ENCODE results near the gene TSPAN18. TPM values are rescaled to one million over a fixed set of nuclear protein-coding genes. Genes with fewer than 3 reads are reported as not detected.

The TSPAN18 gene
- total RNA-seq, 2 donors from 2014 or later, result 3.1 to 10.8 TPM

DNA sequence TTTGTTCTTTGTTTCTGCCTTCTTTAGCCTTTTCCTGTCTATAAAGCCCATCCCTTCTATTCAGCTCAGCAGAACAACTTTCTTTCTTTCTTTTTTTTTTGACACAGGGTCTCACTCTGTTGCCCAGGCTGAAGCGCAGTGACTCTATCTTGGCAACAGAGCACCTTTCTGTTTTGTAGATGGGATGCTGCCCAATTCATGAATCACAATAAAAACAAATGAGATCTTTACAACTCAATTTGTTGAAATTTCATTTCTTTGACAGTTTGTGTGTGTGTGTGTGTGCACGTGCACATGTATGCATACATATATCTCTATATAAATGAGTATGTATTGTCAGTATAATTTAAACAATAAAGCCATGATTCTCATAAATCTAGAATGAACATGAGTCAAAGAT, 25.5 kb downstream of the TSPAN18 start:
- DNase-seq (no peak), ATAC-seq (no peak)
- intact Hi-C loops (cut with DNase I, micrococcal nuclease), result no loop called here

DNA sequence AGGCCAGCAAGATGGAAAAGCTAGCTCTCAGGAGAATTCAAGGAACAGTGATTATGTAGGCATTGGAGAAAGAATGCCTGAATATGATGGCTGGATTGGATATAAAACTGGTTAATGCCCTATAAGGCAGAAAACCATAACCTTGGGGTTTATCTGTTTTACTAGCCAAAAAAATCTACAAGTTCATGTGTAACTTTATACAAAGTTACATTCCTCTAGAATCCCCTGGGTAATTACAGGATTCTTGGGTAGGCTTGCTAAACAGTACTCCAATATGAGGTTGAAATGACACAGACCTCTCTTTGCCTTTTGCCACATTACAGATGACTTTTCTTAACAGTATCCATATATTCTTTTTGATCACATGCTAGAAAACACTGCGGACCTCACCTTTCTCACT, 26.0 kb downstream of the TSPAN18 start:
- intact Hi-C loops (cut with DNase I, micrococcal nuclease), result no loop called here
- no peak for ATAC-seq

DNA sequence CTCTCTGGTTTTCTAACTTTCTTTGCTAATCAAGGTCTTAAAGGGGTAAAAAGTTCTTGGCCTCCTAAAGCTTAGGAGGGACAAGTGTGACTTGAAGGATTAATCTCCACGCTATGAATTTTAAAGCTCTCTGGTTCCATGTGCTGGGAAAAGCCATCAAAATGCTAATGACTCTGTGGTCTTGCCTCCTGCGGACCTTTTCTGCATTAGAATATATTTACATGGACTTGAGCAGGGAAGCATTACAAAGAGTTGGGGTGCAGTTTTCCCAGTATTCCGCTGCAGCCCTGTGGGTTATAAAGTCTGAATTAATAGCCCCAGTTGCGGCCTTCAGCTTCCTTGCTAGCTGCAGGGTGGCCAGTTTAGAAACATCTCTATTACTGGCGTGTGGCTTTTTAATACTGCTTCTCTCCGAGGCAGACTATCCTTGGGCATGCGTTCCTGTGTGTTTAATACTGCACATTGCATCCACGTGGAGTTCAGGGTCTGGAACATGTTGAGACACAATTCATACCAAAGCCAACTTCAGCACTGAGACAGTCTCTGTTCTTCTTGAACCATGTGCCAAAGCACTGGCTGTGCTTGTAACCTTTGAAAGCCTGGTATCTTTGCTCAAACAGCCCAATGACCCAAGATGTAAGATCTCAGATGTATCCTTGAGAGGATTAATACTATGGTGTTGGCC, 27.3 kb downstream of the TSPAN18 start:
- DNase-seq (no peak), ATAC-seq (no peak)
- intact Hi-C loops (cut with DNase I, micrococcal nuclease), result no loop called here

More for the DNA sequence above, 26.0 kb downstream of the TSPAN18 start:
- DNase-seq, result no peak

DNA sequence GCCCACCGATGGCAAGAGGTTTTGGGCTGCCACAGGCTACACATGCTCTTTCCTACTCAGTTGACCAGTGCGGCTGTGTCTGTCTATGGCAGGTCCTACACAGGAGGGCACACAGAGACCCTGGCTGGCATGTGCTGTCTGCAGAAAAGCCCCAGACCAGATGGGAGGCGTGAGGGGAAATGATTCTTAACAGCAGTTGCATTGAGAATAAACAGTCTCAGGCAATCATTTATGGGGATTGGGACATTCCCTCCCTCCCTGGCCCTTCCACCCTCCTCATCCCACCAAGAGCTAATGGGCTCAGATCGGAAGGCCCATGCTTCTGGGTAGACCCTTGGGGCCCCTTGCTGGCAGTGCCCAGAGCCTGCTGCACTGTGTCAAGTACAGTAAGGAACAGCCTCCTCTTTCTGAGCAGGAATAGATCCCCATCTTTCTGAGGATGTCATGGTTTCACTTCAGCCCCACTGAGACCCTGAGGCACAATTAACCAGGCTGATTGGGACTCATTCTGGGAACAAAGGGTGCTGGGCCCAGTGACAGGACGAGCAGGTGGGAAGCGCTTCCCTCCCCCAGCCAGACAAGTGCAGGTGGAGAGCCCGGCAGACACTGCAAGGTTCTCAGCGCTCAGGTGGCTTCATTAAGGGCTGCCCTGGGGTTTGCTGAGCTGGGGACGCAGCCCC, 28.3 kb downstream of the TSPAN18 start:
- no peak for ATAC-seq
- no peak for DNase-seq
- intact Hi-C loops (cut with DNase I, micrococcal nuclease), result no loop called here

DNA sequence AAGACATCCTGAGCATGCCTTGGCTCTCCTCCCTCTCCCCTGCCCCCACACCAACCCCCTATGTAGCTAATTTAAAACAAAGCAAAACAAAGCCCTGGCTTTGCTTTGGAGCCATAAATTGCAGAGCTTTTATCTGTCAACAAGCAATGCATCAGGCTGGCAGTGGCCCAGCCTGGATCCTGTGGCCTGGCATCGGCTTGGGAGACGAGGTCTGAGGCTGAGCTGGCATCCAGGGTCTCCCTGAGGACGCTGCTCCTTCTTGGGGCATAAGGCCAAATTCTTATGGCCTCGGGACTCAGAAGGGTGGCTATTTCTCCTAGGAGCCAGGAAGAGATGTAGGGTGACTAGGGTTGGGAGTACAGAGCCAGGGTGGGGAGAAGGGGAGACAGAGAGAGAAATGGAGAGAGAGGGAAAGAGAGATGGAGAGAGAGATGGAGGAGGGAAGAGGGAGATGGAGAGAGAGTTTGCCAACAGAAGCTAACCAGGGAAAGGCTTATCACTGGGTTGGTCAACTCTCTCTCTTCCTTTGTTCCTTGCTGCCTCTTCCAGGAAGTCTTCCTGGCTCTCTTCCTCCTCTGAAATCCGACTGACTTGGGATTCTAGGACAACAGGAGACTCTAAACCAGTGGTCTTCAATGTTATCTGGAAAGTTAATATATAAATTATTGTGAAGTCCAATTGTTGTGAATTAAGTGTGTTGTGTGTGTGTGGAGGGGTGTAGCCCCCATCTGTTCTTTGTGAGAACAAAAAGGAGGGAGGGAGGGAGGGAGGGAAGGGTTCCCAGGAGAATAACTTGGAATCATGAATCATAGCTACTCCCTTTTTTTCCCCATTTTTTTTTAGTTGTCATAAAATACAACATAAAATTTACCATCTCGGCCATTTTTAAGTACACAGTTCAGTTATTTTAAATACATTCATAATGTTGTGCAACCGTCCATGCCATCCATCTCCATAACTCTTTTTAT, 29.1 kb downstream of the TSPAN18 start:
- peak; percentile 28 to 49 for DNase-seq
- intact Hi-C loops (cut with DNase I, micrococcal nuclease), result no loop called here

DNA sequence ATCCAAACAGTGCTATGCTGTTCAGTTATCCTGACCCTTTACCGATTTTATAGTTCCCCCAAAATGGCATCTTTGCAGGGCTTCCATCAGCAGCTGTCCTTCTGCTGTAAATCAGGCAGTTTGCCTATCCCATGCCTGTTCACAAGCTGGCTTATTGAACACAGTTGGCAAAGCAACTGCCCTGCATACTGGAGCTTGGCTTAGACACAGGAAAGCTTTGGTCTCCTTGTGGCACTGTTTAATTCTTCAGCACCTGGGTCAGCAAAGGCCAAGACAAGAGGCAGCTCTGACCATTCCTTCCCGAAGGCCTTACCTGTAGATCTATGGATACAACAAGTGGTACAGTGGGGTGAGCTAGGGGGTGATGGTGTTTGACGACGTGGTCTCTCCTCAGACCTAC, 32.2 kb downstream of the TSPAN18 start:
- DNase-seq, result no peak
- intact Hi-C loops (cut with DNase I, micrococcal nuclease), result no loop called here
- ATAC-seq, result no peak

More for the DNA sequence above, 29.1 kb downstream of the TSPAN18 start:
- peak; percentile 13 for ATAC-seq

DNA sequence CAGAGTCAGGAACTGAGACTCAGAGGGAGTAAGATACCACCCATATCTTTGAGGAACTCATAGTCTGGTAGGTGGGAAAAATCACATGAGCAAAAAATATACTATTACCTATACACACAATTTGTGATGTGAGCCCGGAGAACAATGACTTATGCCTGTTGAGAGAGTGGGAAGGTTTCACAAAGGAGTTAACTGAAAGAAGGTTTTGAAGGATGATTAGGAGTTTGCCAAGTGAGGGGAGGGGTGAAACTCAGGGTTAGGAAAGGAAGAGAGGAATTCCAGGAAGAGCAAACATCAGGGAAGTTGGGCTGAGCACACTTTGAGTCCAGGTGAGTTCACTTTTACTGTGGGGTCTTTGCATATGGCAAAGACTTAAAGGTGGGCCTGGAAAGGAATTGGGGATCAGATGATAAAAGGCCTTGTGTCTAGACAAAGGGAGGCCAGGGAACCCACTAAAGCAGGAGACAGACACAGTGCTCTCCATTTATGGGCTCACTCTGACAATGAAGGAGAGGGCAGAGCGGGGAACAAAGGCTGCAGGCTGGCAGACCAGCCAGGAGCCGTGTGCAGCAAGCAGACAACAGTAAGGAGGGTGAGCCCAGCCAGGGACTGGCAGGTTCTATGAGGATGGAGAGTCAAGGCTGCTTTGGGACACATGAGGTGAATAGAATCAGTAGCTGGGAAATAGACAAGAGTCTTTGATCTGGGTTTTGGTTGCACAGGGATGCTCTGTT, 33.1 kb downstream of the TSPAN18 start:
- intact Hi-C loops (cut with DNase I, micrococcal nuclease), result no loop called here
- DNase-seq (no peak), ATAC-seq (no peak)

DNA sequence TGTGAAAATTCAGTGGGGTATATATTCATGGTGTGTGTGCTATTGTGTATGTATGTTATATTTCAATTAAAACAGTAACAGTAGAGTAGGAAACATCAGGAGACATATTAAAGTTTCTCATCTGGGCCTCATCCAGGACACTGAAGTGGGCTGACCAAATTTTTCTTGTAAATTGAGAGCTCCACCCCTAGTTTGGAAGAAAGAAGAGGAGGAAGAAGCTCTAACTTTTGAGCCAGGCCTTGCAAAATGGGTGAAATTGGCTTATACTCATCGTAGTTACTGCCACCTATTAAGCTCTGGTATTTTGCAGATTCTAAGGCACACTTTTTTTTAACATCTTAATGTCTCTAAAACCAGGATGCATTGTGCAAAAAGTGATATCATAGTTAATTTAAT, 33.7 kb downstream of the TSPAN18 start:
- intact Hi-C loops (cut with DNase I, micrococcal nuclease), result no loop called here
- ATAC-seq (no peak), DNase-seq (no peak)

DNA sequence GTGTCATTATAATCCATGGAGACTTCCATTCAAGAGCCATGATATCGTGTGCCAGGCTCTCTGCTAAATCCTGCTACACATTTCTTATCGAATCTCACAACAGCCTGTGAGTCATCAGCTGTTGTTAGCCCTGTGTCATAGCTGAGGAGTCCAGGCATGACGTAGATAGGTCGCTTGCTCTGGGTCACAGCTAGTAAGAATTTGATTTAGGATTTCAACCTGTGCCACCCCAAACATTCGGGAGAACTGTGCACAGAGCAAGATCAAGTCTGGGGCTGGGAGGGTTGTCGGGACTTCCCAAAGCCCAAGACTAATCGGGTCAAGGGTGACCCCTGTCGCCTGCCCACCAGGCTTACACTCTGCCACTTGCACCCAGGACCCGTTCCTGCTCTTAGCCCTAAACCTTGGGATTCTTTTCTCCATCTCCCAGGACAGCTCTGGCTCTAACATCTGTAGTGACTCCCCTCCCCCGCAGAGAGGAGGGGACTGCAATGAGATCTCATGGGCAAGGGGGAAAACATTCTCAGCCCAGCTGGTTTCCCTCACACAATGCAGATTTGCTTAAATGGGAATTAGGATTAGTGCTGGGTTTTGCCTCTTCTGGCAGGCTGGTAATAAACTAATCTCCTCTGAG, 34.3 kb downstream of the TSPAN18 start:
- ATAC-seq, result peak; percentile 20
- intact Hi-C loops (cut with DNase I, micrococcal nuclease), result no loop called here
- peak in 1 of 2 donors; percentile 42 for DNase-seq

DNA sequence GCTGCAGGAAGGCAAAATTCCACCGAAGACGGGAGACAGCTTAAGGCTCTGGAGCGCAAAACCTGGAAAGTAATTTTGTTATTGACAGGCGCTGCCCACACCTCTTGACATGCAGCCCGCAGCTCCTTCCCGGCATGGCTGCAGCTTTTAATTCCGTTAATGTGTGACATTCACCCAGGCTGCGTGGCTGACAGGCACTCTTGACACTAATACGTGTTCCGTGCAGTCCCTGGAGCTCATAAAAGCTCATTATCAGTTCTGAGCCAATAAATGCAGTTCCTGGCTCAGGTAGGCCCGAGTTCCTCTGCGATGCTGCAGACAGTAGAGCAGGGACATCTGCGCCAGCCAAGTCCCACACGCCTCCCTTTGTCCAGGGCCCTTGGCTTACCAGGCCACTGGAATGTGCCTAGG, 34.8 kb downstream of the TSPAN18 start:
- peak; percentile 41 for ATAC-seq
- DNase-seq, result no peak

DNA sequence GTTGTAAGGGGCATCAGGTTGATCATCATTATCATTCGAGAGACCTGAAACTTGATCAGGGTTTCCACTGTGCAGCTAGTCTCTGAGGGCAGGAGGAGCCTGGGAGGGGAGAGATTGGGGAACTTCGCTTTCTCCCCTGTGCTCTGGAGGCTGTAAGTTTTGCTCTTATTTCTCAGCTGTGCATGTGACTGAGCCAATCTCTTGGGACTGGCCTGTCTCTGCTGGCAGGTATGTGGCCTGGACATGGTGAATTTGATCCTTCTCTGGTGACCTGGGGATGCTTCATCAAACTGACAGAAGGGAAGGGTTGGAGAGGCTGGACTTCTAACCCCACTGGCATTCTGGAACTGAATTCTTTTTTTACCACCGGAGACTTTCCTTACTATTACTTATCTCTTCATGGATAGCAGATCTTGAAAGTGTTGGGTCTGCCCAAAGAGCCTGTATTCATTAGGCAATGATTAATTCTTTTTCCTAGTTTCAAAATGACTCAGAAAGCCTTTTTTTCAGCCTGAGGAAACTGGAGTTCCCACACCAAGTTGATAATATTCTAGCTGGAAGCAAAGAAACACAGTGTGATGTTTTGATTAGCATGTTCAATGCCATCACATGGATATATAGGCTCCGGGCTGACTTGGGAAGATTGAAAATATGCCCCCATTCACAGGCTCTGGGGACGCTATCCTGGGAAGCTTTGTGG, 36.5 kb downstream of the TSPAN18 start:
- ATAC-seq (no peak), DNase-seq (no peak)
- intact Hi-C loops (cut with DNase I, micrococcal nuclease), result no loop called here

More for the DNA sequence above, 34.8 kb downstream of the TSPAN18 start:
- intact Hi-C loops (cut with DNase I, micrococcal nuclease), result no loop called here

DNA sequence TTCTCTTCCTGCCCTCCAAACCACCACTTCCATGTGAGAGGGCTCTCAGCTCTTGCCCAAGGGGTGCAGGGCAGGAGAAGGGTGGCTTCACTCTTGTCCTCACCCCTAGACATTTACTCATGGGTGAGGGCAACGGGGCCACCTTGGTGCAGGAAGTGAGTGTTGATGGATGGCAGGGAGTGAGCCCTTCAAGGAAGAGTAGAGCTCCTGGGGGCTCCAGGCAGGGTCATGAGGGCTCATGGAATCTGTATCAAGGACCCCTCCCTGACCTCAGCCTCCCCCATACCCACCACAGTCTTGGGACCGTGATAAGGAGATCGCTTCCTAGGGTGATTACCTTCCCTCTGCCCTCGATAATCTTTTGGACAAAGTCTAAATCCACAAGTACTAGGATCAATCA, 37.8 kb downstream of the TSPAN18 start:
- ATAC-seq, result no peak
- no peak for DNase-seq
- intact Hi-C loops (cut with DNase I, micrococcal nuclease), result no loop called here

DNA sequence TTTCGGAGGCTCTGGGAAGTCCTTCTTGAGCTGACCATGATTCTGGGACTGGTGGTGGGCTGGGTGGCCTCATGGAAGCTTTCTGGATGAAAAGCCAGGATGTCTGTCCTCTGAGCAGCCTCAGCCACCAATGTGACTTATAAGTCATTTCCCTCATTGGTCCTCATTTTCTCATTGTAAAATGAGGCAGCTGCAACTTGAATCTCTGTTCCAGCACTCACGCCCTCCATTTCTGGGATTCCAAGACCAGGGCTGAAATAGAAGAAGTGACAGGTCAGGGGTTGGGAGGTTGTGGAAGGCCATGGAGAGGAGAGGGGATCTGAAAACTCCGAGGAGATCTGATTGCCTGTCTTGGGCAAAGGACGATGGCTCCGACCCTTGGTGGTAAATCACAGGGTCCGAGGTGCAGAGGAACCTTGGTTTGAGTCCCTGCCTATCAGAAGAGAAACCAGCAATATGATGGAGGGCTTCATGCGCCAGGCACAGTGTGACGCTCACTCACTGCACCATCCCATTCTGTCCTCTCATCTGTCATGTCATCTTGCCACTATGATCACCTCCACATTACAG, 38.3 kb downstream of the TSPAN18 start:
- DNase-seq (no peak), ATAC-seq (no peak)
- intact Hi-C loops (cut with DNase I, micrococcal nuclease), result no loop called here

DNA sequence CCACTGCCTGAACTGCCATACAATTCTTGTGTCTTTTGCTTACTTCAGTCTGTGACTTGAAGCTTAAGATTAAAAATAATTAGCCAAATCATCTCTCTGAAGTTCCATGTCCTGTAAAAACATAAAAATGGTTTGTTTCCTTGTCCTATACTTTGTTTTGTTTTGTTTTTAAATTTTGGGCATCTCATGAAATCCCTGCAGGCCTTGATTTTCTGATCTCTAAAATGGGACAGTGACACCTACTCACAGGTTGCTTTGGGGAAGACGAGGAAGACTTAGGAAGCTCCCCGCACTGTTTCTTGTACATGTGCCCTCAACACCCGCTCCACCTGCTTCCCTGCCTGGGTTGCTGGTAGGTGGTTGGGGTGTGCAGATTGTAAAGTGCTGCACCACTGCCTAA, 38.9 kb downstream of the TSPAN18 start:
- DNase-seq, result no peak
- ATAC-seq, result no peak
- intact Hi-C loops (cut with DNase I, micrococcal nuclease), result no loop called here

DNA sequence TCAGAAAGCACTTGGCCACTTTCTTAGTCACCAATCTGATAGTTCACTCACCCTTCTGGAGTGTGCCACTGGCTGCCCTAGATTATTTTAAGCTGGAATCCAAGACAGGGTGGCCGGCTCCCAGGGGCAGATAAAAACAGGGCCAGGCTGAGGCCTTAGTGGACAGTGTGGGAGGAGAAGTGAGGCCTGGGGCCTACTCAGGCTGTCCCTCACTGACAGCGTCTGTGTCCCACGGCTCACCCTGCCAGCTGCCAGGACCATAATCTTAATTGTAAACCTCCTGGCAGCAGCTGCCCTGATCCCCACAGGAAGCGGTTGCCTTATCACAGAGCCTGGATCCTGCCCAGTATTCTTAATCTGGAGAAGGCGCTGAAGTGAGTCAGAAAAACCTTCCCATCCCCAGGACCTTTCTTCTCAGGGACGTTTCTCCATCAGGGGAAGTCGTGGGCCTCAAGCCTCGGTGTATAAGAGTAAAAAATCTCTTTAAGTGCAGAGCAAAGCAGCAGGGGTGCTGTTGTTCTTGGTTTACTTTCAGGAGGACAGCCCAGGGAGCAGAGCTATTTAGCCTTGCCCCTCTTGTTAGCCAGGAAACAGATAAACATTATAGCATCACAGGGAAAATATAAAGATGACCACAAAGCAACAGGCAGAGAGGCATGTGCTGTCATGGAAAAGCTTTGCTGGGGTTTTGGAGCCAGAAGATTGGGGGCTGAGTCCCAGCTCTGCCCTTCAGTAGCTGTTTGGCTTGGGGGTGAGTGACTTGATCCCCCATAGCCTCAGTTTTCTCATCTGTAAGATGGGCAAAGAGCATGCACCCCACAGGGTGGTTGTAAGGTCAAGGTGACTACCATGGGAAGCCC, 39.6 kb downstream of the TSPAN18 start:
- DNase-seq (no peak), ATAC-seq (peak; percentile 54)
- intact Hi-C loops (cut with DNase I, micrococcal nuclease), result no loop called here

DNA sequence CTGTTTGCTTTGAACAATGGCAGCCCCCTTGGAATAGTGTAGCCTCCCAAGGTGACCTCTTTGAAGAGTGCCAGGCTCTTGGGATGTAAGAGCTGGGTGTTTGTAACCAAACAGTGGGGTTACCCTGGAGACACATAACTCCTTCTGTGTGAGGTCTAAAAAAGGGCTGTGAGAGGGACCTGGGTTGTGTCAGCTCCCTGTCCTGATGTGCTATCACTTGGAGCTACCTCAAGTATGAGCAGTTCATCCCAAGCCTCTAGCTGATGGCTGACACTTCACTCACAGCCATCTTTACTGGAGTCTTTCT, 40.2 kb downstream of the TSPAN18 start:
- ATAC-seq, result no peak
- DNase-seq, result no peak
- intact Hi-C loops (cut with DNase I, micrococcal nuclease), result no loop called here

DNA sequence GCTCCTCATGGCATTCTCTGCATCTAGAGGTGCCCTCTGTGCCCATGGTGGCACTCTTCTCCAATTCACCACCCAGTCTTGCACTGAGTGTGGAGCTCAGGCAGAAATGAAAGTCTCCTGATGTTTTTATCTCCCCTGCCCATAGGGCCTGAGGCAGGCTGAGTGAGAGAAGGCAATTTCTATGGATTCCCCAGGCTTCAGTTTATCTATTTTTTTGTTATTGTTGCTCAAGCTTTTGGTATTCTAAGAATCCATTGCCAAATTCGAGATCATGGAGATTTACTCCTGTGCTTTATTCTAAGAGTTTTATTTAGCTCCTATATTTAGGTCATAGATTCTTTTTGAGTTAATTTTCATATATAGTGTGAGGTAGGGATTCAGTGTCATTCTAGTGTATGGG, 40.7 kb downstream of the TSPAN18 start:
- DNase-seq (no peak), ATAC-seq (no peak)
- intact Hi-C loops (cut with DNase I, micrococcal nuclease), result no loop called here

Measured in left colon (tissue), 2 donors.